Thoracic aorta (tissue), 2 donors: ENCODE measurements around the gene ATPAF1. TPM values are rescaled to one million over a fixed set of nuclear protein-coding genes. Genes with fewer than 3 reads are reported as not detected.

ENCODE experiments used
- ATAC-seq: fragments of 150-250 bp; one replicate; pipeline ENCODE4 v1.8.0; 2017; ENCODE audit warnings: low read depth; ENCODE audit not compliant: insufficient number of reproducible peaks, low FRiP score
- DNase-seq: peaks from one replicate; pipeline ENCODE4 v3.0.0-alpha.2; 2020; ENCODE audit warnings: low spot score
- H3K27ac ChIP-seq, 2 donors: fragments of 200-600 bp; sonication (generic); 1 replicate in 1 of 2; 2 replicates in 1 of 2; pipeline ENCODE4 v1.5.1; 2016; ENCODE audit warnings: mild to moderate bottlenecking in 2 of 2, moderate library complexity in 2 of 2
- H3K27me3 ChIP-seq: fragments of 200-600 bp; sonication (generic); replicated peaks from 2 replicates; pipeline ENCODE4 v1.6.0; 2016; ENCODE audit warnings: mild to moderate bottlenecking; ENCODE audit not compliant: insufficient read depth
- H3K36me3 ChIP-seq: fragments of 200-600 bp; sonication (generic); one replicate; pipeline ENCODE4 v1.5.1; 2016
- H3K4me1 ChIP-seq, 2 donors: fragments of 200-600 bp; sonication (generic); 1 replicate in 1 of 2; 2 replicates in 1 of 2; pipeline versions ENCODE4 v1.5.1 to v1.6.0; 2016; ENCODE audit warnings: low read depth in 2 of 2, mild to moderate bottlenecking in 1 of 2; ENCODE audit not compliant: control insufficient read depth in 1 of 2
- H3K4me3 ChIP-seq: fragments of 200-600 bp; sonication (generic); 2 replicates; pipeline ENCODE4 v1.5.1; 2016; ENCODE audit warnings: mild to moderate bottlenecking
- H3K9me3 ChIP-seq: fragments of 200-600 bp; sonication (generic); 2 replicates; pipeline ENCODE4 v1.5.1; 2016
- CTCF ChIP-seq: fragments of 200-600 bp; sonication (generic); IDR thresholded peaks from one replicate; pipeline ENCODE4 v1.5.1; 2019; ENCODE audit warnings: antibody characterized with exemption
- total RNA-seq, 2 donors: library from RNA; depleted of rRNA; stranded (reverse); fragments of >200 nt; gene quantifications; one replicate each; pipeline versions ENCODE4 v1.1.0 to v1.2.3, GENCODE V29; 2016

The ATPAF1 gene
- total RNA-seq, 2 donors from 2014 or later: 38.5 to 55.6 TPM

GRCh38 chr1:46618754-46619415, 49.3 kb downstream of the ATPAF1 start:
- DNase-seq: no peak
- ATAC-seq: no peak
- TF ChIP-seq CTCF: no peak
- Histone ChIP-seq H3K36me3 (no peaks in the 10 kb centered on the region), H3K27me3 (no peaks in the 10 kb centered on the region), H3K9me3 (no peaks in the 10 kb centered on the region), H3K4me3 (no peak overlapping the region), H3K4me1 (peaks cover 16 to 29% of the 10 kb centered on the region in 2 donors), H3K27ac (no peak overlapping the region)

DNA sequence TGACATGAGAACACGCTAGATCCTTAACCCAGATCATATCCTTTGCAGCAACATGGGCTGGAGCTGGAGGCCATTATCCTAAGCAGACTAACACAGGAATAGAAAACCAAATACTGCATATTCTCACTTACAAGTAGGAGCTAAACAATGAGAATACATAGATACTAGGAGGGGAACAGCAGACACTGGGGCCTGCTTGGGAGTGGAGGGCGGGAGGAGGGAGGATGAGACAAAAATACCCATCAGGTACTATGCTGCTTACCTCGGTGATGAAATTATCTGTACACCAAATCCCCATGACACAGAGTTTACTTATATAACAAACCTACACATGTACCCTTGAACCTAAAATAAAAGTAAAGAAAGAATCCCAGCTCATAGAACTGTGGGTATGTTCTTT, 50.3 kb downstream of the ATPAF1 start:
- no peak overlapping the region for H3K4me3 ChIP-seq
- H3K27ac ChIP-seq: no peak overlapping the region
- H3K4me1 ChIP-seq: peaks cover 24 to 36% of the 10 kb centered on the region in 2 donors
- no peaks in the 10 kb centered on the region for H3K36me3 ChIP-seq
- no peak for DNase-seq
- H3K9me3 ChIP-seq: no peaks in the 10 kb centered on the region
- H3K27me3 ChIP-seq: no peaks in the 10 kb centered on the region
- ATAC-seq: no peak
- TF ChIP-seq CTCF: no peak

- DNase-seq: no peak
- H3K36me3 ChIP-seq: no peaks in the 10 kb centered on the region
- no peak for TF ChIP-seq CTCF
- no peak for ATAC-seq
- no peaks in the 10 kb centered on the region for H3K27me3 ChIP-seq
- H3K27ac ChIP-seq: peak overlapping the region; percentile 86 to 91
- H3K4me1 ChIP-seq: peaks cover 28 to 38% of the 10 kb centered on the region in 2 donors
- H3K4me3 ChIP-seq: peak overlapping the region; percentile 78
- no peaks in the 10 kb centered on the region for H3K9me3 ChIP-seq
Measured at GRCh38 chr1:46617108-46617800, 50.9 kb downstream of the ATPAF1 start.

GRCh38 chr1:46616277-46617107, 51.7 kb downstream of the ATPAF1 start, which contains the start of gene MOB3C:
Gene MOB3C, minus strand, starts transcription at chr1:46616811. Its CDS starts 3,490 bp downstream, at chr1:46613321.
- Histone ChIP-seq H3K27me3 (no peaks in the 10 kb centered on the region), H3K4me3 (peak within 1 kb of the TSS; percentile 78), H3K9me3 (no peaks in the 10 kb centered on the region), H3K36me3 (no peaks in the 10 kb centered on the region), H3K4me1 (peaks cover 36 to 45% of the 10 kb centered on the region in 2 donors), H3K27ac (peak within 1 kb of the TSS; percentile 86 to 91)
- DNase-seq (peak; percentile 75), ATAC-seq (peak; percentile 67)
- no peak for TF ChIP-seq CTCF

GRCh38 chr1:46615735-46616134, 52.4 kb downstream of the ATPAF1 start:
- Histone ChIP-seq H3K4me1 (peaks cover 39 to 53% of the 10 kb centered on the region in 2 donors), H3K27me3 (no peaks in the 10 kb centered on the region), H3K27ac (peak overlapping the region; percentile 86 to 91), H3K9me3 (no peaks in the 10 kb centered on the region), H3K4me3 (peak overlapping the region; percentile 78), H3K36me3 (no peaks in the 10 kb centered on the region)
- ATAC-seq (no peak), DNase-seq (no peak)
- no peak for TF ChIP-seq CTCF
